T1000 (cell line): ENCODE measurements around the gene MAD2L2.

Source experiments
- DNase-seq: peaks from one replicate; lab custom pipeline; 2025; ENCODE audit warnings: mixed read lengths; lab: John Stamatoyannopoulos, UW

The MAD2L2 gene

GRCh38 chr1:11629184-11630016 is 51.5 kb downstream of the MAD2L2 start:
- DNase-seq = no peak

GRCh38 chr1:11628767-11629166 is 52.2 kb downstream of the MAD2L2 start:
- no peak for DNase-seq

GRCh38 chr1:11626551-11626950 is 54.4 kb downstream of the MAD2L2 start:
- no peak for DNase-seq
